Fibroblast of the conjunctiva (primary cell): ENCODE results near the gene PLXDC2.

Experiments used
- DNase-seq: peaks from one replicate; pipeline ENCODE4 v3.0.0-alpha.2; 2010; ENCODE audit warnings: low read depth

PLXDC2 gene

DNA sequence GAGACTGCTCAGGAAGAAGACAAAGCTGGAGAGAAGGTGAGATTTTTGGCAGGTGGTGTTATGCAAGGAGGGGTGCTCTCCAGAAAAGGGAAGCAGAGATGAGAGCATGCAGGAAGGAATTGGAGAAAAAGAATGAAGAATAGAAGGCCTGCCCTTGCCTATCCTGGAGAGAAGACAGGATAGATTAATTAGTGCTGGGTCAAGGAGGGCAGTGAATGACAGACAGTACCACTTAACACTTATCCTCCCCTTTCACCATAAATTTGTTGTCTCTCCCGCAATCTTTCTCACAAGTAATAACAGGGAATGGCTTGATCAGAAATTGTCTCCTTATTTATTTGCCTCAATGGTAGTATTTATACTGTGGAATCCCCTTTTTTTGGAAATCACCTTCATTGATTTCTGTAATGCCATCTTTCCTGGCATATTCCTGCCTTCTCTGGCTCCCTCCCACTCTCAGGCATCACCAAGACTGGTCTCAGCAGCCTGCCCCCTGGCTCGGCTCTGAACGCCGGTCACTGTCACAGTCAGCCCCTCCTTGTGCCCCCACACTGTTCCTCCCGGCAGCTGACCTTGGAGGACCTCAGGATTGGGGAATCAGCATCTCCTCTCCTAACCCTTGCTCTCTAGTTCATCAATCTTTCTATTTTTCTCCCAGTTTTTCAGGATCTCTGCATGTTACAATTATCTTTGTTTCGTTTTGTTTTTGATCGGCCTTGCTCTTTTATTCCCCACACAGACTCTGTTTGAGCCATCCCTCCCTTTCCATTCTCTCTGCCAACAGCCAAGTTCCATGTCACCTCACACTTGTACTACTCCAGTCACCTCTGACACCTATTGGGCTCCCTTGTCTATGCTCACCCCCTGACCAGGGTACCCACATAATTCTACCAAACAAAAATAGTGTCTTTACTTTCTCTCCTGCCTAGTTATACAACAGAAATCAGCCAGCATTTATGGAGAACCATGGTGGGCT is 294.2 kb downstream of the PLXDC2 start:
- DNase-seq: no peak

DNA sequence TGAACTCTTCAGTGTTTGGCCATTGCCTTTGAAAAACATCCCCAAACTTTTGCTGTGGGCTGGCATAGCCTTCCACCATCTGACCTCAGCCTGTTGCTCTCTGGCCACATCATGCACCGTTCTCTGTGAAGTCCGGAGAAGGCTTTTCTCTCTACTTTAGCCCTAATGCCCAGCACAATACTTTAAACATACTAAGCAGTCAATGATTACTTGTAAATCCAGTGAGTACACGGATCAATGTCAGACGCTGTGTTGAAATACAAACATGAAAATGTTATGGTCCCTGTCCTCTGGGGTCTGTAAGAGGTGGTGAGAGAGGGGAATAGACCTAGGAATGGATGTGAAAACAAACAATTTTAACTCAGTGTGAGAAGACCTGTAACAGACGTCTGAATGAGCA is 297.9 kb downstream of the PLXDC2 start:
- DNase-seq: no peak

- DNase-seq: no peak
Measured at GRCh38 chr10:20115894-20116293, 299.7 kb downstream of the PLXDC2 start.

GRCh38 chr10:20117471-20117870 is 301.2 kb downstream of the PLXDC2 start:
- DNase-seq: no peak

GRCh38 chr10:20118119-20118518 is 301.9 kb downstream of the PLXDC2 start:
- no peak for DNase-seq

DNA sequence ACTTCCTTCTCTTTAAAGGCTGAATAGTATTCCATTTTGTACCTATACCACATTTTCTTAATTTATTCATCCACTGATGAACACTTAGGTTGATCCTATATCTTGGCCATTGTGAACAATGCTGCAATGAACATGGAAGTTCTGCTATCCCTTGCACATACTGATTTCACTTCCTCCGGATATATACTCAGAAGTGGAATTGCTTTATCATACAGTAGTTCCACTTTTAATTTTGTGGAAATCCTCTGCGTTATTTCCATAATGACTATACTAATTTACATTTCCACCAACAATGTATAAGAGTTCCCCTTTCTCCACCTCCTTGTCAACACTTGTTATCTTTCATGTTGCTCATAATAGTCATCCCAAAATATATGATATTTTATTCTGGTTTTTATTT is 312.6 kb downstream of the PLXDC2 start:
- no peak for DNase-seq

DNA sequence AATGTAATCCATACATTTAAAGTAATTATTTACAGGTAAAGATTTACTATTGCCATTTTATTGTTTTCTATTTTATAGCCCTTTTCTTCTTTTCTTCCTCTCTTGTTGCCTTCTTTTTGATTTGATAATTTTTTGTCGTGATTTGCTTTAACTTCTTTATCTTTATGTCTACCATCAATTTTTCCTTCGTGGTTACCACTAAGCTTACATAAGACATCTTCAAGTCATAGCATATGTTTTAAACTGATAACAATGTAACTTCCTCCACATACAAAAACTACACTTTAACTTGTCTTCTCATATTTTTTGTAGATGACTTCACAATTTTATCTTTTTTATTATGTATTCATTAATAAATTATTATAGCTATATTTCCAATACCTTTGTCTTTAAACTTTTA is 316.6 kb downstream of the PLXDC2 start:
- DNase-seq: no peak

- no peak for DNase-seq
Measured at GRCh38 chr10:20133669-20134189, 317.5 kb downstream of the PLXDC2 start.

GRCh38 chr10:20142311-20142710 is 326.1 kb downstream of the PLXDC2 start:
- DNase-seq: no peak

- DNase-seq: no peak
Measured at GRCh38 chr10:20144268-20144667, 328.0 kb downstream of the PLXDC2 start.

DNA sequence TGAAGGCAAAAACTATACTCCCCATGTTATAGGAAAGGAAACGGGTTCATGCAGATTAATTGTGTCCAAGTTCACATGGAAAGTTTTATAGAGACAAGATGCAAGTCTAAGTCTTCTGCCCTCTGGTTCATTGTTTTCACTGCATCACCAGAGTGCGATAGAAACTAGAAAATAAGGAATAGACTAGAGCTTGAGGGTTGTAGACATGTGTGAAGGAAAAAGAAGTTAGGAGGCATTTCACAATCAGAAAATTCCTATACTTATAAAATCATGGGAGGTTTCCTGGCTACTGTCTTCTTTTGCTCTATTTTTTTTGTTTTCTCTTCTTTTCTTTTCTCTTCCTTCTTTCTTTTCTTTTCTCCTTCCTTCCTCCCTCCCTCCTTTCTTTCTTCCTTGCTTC is 329.8 kb downstream of the PLXDC2 start:
- no peak for DNase-seq

DNA sequence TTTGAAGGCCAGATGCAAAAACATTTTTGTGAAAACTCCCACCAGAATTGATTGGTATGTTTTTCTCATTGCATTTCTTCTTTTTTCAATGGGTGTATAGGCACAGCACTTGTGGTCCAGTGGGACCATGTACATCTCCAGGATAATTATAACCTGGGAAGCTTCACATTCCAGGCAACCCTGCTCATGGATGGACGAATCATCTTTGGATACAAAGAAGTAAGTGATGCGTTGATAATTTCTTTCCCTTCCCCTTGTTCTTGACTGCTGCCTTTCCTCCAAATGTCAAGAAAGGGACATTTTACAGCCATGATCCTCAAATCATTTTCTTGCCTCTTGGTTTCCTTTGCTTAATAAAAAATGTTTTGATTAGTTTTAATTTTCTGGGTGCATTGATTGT is 331.5 kb downstream of the PLXDC2 start:
- no peak for DNase-seq

DNA sequence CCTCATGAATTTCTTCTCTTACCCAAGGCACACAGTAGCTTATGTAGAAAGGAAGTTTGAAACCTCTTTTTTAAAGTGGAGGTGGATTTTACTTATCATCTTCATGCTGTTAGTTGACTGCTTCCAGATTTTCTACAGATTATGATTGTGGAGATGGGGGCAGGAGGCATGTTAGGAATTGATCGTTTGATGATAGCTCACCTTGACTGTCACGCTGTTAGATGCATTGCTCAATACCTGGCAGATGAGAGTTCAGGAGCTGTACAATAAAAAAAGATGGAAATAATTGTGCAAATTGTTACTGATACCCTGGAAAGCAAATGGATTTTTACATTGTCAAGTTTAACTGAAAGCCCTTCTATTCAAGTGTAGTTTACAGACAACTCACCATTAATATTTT is 340.3 kb downstream of the PLXDC2 start:
- DNase-seq: no peak

GRCh38 chr10:20157314-20157713 is 341.1 kb downstream of the PLXDC2 start:
- DNase-seq: no peak

DNA sequence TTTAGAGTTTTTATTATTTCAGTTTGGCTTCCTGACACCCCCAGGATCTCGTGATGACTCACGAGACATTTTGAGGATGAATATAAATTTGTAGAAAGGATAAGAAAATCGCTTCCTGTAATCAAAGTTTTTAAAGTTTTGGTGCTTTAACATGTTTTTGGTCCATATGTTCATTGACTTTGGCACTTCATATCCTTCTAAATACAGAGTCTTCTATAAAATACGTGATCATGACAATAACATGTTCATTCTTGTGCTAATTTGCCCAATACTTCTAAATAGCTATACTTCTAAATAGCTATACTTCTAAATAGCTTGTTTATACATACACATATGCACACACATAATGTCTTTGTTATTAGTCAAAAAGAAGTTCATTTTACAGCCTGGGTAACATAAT is 341.9 kb downstream of the PLXDC2 start:
- DNase-seq: no peak

DNA sequence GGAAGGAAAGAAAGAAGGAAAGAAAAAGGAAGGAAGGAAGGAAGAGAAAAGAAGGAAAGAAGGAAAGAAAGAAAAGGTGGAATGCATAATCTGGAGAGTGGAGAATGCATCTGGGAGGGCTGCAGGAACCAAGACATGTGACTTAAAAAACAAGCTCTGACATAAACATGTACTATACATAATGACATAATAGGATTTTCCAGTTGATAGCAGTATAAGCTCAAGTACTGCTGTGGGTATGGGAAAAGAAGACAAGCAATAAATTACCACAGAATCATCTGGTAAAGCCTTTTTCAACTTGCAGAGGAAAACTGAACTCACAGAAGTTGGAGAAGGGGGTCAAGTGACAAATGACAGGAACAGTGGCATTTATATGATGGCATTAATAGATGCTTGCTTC is 345.9 kb downstream of the PLXDC2 start:
- no peak for DNase-seq

GRCh38 chr10:20166096-20166675 is 350.0 kb downstream of the PLXDC2 start:
- no peak for DNase-seq

DNA sequence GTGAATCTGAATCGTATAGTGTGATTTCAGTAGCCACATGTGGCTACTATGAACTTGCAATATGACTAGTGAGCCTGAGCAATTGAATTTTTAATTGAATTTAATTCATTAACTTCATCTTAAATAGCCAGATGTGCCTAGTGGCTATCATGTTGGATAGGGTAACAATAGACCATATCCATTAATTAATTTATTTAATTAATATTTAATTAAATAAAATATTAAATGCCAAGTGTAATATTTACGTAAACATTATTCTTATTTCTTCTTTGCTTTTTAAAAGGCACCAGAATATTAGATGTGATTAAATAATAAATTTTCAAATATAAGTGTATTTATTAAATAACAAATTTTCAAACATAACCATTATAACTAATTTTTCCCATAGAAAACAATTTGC is 354.4 kb downstream of the PLXDC2 start:
- no peak for DNase-seq

- no peak for DNase-seq
Measured at GRCh38 chr10:20173046-20173445, 356.8 kb downstream of the PLXDC2 start.

- no peak for DNase-seq
Measured at GRCh38 chr10:20175719-20176118, 359.5 kb downstream of the PLXDC2 start.

DNA sequence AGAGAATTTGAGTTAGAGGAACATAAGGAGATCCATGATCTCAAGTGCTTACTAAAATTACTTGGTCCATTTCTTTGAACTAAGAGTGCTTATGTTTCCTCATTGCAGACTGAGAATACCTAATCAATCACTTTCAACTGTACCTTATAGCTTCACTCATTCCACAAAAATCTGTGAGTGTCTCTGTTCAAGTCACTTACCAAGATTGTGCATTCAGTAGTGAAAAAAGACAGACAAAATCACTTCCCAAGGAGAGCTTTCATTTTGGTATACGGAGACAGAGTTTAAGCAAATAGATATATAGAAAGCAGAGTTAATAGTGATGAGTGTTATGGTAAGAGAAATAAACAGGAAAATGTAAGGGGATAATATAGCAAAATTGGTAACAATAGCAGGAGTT is 364.5 kb downstream of the PLXDC2 start:
- DNase-seq: no peak

- DNase-seq: no peak
Measured at GRCh38 chr10:20181434-20181833, 365.2 kb downstream of the PLXDC2 start.

DNA sequence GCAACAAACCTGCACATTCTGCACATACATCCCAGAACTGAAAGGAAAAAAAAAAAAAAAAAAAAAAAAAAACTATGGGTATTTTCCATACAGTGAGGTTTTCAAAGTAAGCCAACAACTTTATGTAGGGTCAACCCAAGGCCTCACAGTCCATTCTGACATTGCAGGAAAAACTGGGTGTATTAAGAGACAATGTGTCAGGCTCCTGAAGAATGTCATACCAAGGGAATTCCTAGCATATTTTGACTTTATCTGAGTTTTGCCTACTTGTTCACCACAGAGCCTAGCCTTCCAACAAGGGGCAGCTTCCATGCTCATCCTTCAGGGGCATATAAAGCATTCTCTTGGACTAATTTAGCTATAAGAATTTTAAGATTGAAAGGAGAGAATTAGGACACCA is 368.9 kb downstream of the PLXDC2 start:
- no peak for DNase-seq
